HG03342 (cell line): ENCODE data around the gene ZNF479.
"Not testable (repeated sequence)": the region's sequence is repeated elsewhere in the genome, so short reads cannot be mapped to it uniquely, and the experiment has no call there.

Experiments used
- ATAC-seq: cut with Tn5 transposase; IDR thresholded peaks from one replicate; pipeline ENCODE4 v1.9.1; 2021; ENCODE audit warnings: mild to moderate bottlenecking, moderate library complexity; ENCODE audit not compliant: unreplicated experiment

The ZNF479 gene

GRCh38 chr7:57132336-57132735 lies at the start of gene ZNF479:
Gene ZNF479, minus strand, starts transcription at chr7:57132436. Its CDS starts 112 bp downstream, at chr7:57132324.
- not testable (repeated sequence) for ATAC-seq

DNA sequence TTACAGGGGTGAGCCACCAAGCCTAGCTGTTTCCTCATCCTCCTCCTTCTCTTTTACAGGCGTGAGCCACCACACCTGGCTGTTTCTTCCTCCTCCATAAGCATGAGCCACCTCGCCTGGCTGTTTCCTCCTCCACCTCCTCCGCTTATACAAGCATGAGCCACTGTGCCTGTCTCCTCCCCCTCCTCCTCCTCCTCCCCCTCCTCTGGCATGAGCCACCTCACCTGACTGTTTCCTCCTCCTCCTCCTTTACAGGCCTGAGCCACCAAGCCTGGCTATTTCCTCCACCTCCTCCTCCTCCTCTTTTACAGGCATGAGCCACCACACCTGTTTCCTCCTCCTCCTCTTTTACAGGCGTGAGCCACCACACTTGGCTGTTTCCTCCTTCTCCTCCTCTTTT lies 49.8 kb upstream of the ZNF479 start:
- no peak for ATAC-seq

GRCh38 chr7:57181281-57181680 lies 49.0 kb upstream of the ZNF479 start:
- ATAC-seq, result no peak

- no peak for ATAC-seq
Measured at GRCh38 chr7:57179776-57180415, 47.7 kb upstream of the ZNF479 start.

GRCh38 chr7:57178768-57179139 lies 46.5 kb upstream of the ZNF479 start:
- no peak for ATAC-seq

DNA sequence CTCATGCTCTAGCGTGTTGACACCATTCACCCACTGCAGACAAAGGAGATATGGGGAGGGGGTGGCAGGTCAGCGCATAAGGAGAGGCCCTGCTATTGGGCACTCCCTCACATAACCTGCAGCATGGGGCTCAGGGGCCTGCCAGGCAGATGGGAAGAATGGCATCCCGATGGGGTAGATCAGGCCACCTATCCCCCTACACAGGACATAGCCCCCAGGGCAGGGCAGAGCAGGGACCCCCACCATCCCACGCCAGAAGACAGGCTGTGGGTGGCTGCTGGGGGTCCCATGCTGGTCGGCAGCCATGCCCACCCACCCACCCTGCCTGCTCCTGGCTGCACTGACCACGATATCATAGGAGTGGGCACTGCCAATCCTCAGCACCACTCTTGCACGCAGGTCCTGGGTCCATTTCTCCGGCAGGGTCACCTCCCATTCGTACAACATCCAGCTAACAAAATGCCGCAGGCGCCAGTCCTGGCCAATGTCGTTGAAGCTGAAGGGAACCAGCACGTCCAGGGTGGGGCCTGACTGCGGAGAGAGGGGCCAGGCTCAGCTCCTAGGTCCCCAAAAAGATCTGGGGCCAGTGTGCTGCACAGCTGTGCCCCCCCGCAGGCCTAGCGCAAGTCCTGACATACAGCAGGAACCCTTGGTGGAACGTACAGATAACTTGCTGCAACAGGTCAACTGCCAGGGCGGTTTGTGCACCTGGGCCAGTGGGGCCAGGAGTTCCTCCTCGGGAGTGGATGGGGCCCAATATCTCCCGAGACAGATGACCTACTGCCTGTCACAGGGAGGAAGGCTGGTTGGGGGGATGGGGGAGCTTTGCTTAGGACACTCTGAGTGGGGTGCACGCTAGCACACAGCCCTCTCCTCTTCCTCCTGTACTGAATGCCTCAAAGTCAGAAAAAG lies 45.9 kb upstream of the ZNF479 start:
- no peak for ATAC-seq

GRCh38 chr7:57176928-57177635 lies 44.8 kb upstream of the ZNF479 start:
- no peak for ATAC-seq

DNA sequence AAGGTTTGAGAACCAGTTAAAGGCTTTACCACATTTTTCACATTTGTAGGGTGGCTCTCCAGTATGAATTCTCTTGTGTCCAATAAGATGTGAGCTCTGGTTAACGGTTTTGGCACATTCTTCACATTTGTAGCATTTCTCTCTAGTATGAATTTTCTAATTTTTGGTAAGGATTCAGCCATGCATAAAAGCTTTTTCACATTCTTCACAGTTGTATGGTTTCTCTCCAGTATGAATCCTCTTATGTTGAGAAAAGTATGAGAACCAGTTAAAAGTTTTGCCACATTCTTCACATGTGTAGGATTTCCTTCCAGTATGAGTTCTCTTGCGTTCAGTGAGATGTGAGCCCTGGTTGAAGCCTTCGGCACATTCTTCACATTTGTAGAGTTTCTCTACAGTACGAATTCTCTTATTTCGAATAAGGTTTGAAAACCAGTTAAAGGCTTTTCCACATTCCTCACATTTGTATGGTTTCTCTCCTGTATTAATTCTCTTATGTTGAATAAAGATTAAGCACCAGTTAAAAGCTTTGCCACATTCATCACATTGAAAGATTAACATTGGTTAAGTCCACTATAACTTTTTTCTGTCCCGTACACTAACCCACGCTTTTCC lies 33.2 kb upstream of the ZNF479 start:
- ATAC-seq, result no peak

GRCh38 chr7:57120123-57120784 lies 12.0 kb downstream of the ZNF479 start:
- not testable (repeated sequence) for ATAC-seq
